NB4 (cell line): ENCODE measurements around the gene CYP19A1.

ENCODE experiments used
- CTCF ChIP-seq: IDR thresholded peaks from one replicate; pipeline ENCODE4 v1.5.1; 2012; ENCODE audit warnings: low read depth, low read length
- MAX ChIP-seq: IDR thresholded peaks from 2 replicates; pipeline ENCODE4 v1.6.1; 2011; ENCODE audit warnings: low read depth, low read length
- MYC ChIP-seq: IDR thresholded peaks from 2 replicates; pipeline ENCODE4 v1.6.1; 2011; ENCODE audit warnings: low read depth, low read length
- POLR2A ChIP-seq: IDR thresholded peaks from 2 replicates; pipeline ENCODE4 v1.6.1; 2011; ENCODE audit warnings: mild to moderate bottlenecking; ENCODE audit not compliant: insufficient read length; ENCODE audit errors: extremely low read depth

DNA sequence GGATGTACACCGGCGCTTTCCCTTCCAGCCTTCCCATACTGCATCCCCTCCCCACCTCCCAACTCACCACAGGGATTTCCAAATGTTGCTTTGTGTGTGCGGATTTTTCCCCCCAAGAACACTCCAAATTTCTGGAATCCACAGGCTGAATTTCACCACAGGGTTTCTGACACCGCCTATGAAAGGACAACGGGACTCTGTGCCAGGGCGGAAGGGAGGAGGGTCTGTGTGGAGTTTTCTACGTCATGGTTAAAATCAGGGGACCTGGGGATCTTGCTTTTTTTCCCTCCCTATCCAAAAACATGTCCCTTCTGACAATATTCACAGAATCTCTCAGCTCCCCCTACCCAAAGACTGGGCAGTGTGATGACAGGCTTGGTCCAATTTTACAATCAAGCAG, 14.6 kb downstream of the CYP19A1 start:
- no peak for TF ChIP-seq POLR2A
- no peak for TF ChIP-seq CTCF
- TF ChIP-seq MAX = no peak
- no peak for TF ChIP-seq MYC
